PC-3 (cell line): ENCODE measurements around the gene SERPINB11. TPM values are rescaled to one million over a fixed set of nuclear protein-coding genes. Genes with fewer than 3 reads are reported as not detected.
A peak's percentile ranks its signal among the peaks of the same experiment; 100 is the strongest.

Experiments
- ATAC-seq: fragments of 200-7000 bp; cut with Tn5 transposase; 2 replicates; pipeline ENCODE4 v1.9.1; 2020; ENCODE audit warnings: mild to moderate bottlenecking, moderate library complexity
- BruUV-seq: library from RNA; stranded (reverse); fragments of 400-500 nt; replicated peaks from 2 replicates; lab custom pipeline; 2021; lab: Mats Ljungman, UMichigan
- CTCF ChIA-PET: fragments of 300-600 bp; sonication (Branson Sonifier 250); formaldehyde crosslinking; loops from one replicate; lab custom pipeline; 2022; ENCODE audit warnings: antibody characterized with exemption; lab: Charles Lee
- POLR2A ChIA-PET: fragments of 300-600 bp; sonication (Branson Sonifier 250); formaldehyde crosslinking; loops from one replicate; lab custom pipeline; 2022; ENCODE audit warnings: antibody characterized with exemption; ENCODE audit not compliant: unreplicated experiment; lab: Charles Lee
- DNase-seq: peaks from one replicate; pipeline ENCODE4 v3.0.0-alpha.2; 2015
- H2AFZ ChIP-seq: fragments of 300-600 bp; sonication (generic); 2 replicates; pipeline ENCODE4 v1.6.0; 2016; ENCODE audit warnings: antibody characterized with exemption, low read length
- H3F3A ChIP-seq: fragments of 300-600 bp; sonication (generic); one replicate; pipeline ENCODE4 v1.6.0; 2017; ENCODE audit warnings: antibody characterized with exemption, low read length, control low read depth, mild to moderate bottlenecking; ENCODE audit not compliant: unreplicated experiment
- H3K27ac ChIP-seq: fragments of 300-600 bp; sonication (generic); 2 replicates; pipeline ENCODE4 v1.5.1; 2016; ENCODE audit warnings: mild to moderate bottlenecking, low read length
- H3K27me3 ChIP-seq: fragments of 300-600 bp; sonication (generic); 2 replicates; pipeline ENCODE4 v1.6.1; 2016; ENCODE audit warnings: low read length, mixed read lengths
- H3K36me3 ChIP-seq: fragments of 300-600 bp; sonication (generic); 2 replicates; pipeline ENCODE4 v1.6.1; 2016; ENCODE audit warnings: low read depth, mixed run types, low read length, mixed read lengths
- H3K4me1 ChIP-seq: fragments of 300-600 bp; sonication (generic); 2 replicates; pipeline ENCODE4 v1.5.1; 2016; ENCODE audit warnings: low read length; ENCODE audit not compliant: insufficient read depth
- H3K4me2 ChIP-seq: fragments of 300-600 bp; sonication (generic); 2 replicates; pipeline ENCODE4 v1.6.0; 2016; ENCODE audit warnings: low read length
- H3K4me3 ChIP-seq: fragments of 300-600 bp; sonication (generic); 2 replicates; pipeline ENCODE4 v1.5.1; 2016; ENCODE audit warnings: mild to moderate bottlenecking, low read length, mixed read lengths
- H3K79me2 ChIP-seq: fragments of 300-600 bp; sonication (generic); 2 replicates; pipeline ENCODE4 v1.6.1; 2017; ENCODE audit warnings: low read length, mixed read lengths
- H3K9ac ChIP-seq: fragments of 300-600 bp; sonication (generic); 2 replicates; pipeline ENCODE4 v1.6.0; 2016; ENCODE audit warnings: mild to moderate bottlenecking, low read length
- H3K9me2 ChIP-seq: fragments of 300-600 bp; sonication (generic); replicated peaks from 2 replicates; pipeline ENCODE4 v1.6.1; 2016; ENCODE audit warnings: mixed run types, low read length, mixed read lengths
- H3K9me3 ChIP-seq: fragments of 300-600 bp; sonication (generic); 2 replicates; pipeline ENCODE4 v1.6.1; 2016; ENCODE audit warnings: low read length, mixed read lengths
- H4K20me1 ChIP-seq: fragments of 300-600 bp; sonication (generic); 2 replicates; pipeline ENCODE4 v1.6.1; 2016; ENCODE audit warnings: low read length, mixed read lengths
- CTCF ChIP-seq: fragments of 300-600 bp; sonication (generic); conservative IDR thresholded peaks from 2 replicates; pipeline ENCODE4 v1.5.1; 2017; ENCODE audit warnings: antibody characterized with exemption, low read depth, mild to moderate bottlenecking, low read length
- EZH2 ChIP-seq: fragments of 300-600 bp; sonication (generic); IDR thresholded peaks from one replicate; pipeline ENCODE4 v1.6.1; 2017; ENCODE audit warnings: antibody characterized with exemption, mild to moderate bottlenecking, low read length; ENCODE audit not compliant: unreplicated experiment
- EZH2phosphoT487 ChIP-seq: fragments of 300-600 bp; sonication (generic); IDR thresholded peaks from 2 replicates; pipeline ENCODE4 v1.6.1; 2018; ENCODE audit warnings: mild to moderate bottlenecking, antibody characterized with exemption, low read length, borderline replicate concordance
- intact Hi-C: fragments of 100-400 bp; cut with micrococcal nuclease; formaldehyde crosslinking; loops from 2 replicates; pipeline ENCODE4 v1.9.0; 2023
- total RNA-seq: library from RNA; depleted of rRNA; stranded (reverse); fragments of >200 nt; gene quantifications from 2 replicates; pipeline ENCODE4 v1.2.3, GENCODE V29; 2014

The SERPINB11 gene
- total RNA-seq, 1 experiment from 2014 or later, result not detected

DNA sequence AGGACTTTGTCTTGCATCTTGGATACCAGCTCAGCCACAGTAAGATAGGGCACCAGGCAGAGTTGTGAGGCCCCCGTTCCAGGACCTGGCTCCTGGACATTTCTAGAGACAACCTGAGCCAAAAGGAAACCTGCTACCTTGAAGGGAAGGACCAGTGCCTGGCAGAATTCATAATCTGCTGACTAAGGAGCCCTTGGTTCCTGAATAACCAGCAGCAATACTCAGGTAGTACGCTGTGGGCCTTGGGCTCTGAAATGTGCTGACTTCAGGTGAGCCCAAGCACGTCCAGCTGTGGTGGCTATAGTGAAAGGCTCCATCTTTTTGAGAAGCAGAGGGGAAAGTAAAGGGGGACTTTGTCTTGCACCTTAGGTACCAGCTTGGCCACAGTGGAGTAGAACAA, 28.5 kb downstream of the SERPINB11 start:
- Histone ChIP-seq H3K9ac (no peak overlapping the region; the same call in 1 of the 2 replicates), H3K4me3 (no peak overlapping the region), H3K27me3 (no peaks in the 10 kb centered on the region), H3K4me1 (peaks cover 10% of the 10 kb centered on the region; the same call in 1 of the 2 replicates), H3K4me2 (no peak overlapping the region), H3K9me3 (no peaks in the 10 kb centered on the region), H3K9me2 (no peaks in the 10 kb centered on the region), H3F3A (no peaks in the 10 kb centered on the region), H3K36me3 (no peaks in the 10 kb centered on the region), H3K79me2 (no peaks in the 10 kb centered on the region), H4K20me1 (no peaks in the 10 kb centered on the region), H2AFZ (no peak overlapping the region), H3K27ac (peak overlapping the region; percentile 64)
- ATAC-seq (no peak), DNase-seq (no peak)
- intact Hi-C loops, result no loop called here
- BruUV-seq, result no TSS peak
- POLR2A ChIA-PET, result no interaction called here
- CTCF ChIA-PET, result no interaction called here
- TF ChIP-seq EZH2 (no peak), CTCF (no peak), EZH2phosphoT487 (no peak)

DNA sequence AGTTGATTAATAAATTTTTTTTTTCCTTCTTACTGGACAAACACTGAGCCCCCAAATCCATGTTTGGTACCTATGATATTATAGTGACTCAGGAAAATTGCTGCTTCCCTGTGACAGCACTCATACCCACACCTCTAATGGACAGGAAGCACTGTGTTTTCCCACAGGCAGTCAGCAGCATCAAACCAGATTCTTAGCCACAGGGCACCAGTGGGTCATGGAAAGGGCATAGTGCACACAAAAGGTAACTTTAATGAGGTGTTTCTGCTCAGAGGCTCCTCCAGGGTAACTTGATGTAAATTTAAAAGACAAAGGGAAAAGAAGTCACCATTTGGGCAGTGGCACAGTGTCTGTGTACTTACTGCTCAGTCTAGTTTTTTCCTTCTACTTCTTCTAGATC, 34.1 kb downstream of the SERPINB11 start:
- H2AFZ ChIP-seq, result no peak overlapping the region
- TF ChIP-seq CTCF (no peak), EZH2 (no peak), EZH2phosphoT487 (no peak)
- intact Hi-C loops, result no loop called here
- H3K27me3 ChIP-seq, result no peaks in the 10 kb centered on the region
- DNase-seq (peak; percentile 84), ATAC-seq (peak; percentile 83)
- no peaks in the 10 kb centered on the region for H3K9me3 ChIP-seq
- H3K4me1 ChIP-seq, result peaks cover 18% of the 10 kb centered on the region
- H3K9ac ChIP-seq, result peak overlapping the region; percentile 90
- H3K79me2 ChIP-seq, result no peaks in the 10 kb centered on the region
- BruUV-seq, result no TSS peak
- H3K4me2 ChIP-seq, result peak overlapping the region; percentile 17; the same call in 1 of the 2 replicates
- H3K27ac ChIP-seq, result peak overlapping the region; percentile 97
- POLR2A ChIA-PET, result no interaction called here
- CTCF ChIA-PET, result no interaction called here
- no peak overlapping the region for H3K4me3 ChIP-seq
- no peaks in the 10 kb centered on the region for H3K9me2 ChIP-seq
- H3K36me3 ChIP-seq, result no peaks in the 10 kb centered on the region
- H4K20me1 ChIP-seq, result no peaks in the 10 kb centered on the region
- H3F3A ChIP-seq, result no peaks in the 10 kb centered on the region

- peak overlapping the region; percentile 32; the same call in 1 of the 2 replicates for H2AFZ ChIP-seq
- H3K4me1 ChIP-seq, result peaks cover 20% of the 10 kb centered on the region
- peak; percentile 88 for TF ChIP-seq CTCF
- TF ChIP-seq EZH2phosphoT487, result no peak
- no peak for TF ChIP-seq EZH2
- intact Hi-C loops, result loop anchor here (1.0 to 5.0 kb wide), 8 partner anchors 36 to 223 kb away; partner anchors contain the start of gene SERPINB7
- CTCF ChIA-PET, result interaction anchor here (0.5 to 2.3 kb wide), 23 partner anchors 18 to 230 kb away, joined by 3 to 35 read pairs (median 4); partner anchors contain the start of gene SERPINB12
- no peak overlapping the region for H3K4me3 ChIP-seq
- no peaks in the 10 kb centered on the region for H3K9me2 ChIP-seq
- H3K36me3 ChIP-seq, result no peaks in the 10 kb centered on the region
- peak overlapping the region; percentile 97 for H3K27ac ChIP-seq
- 0 out of 2 replicates have a peak overlapping the region, but pooled peaks have one; percentile 9 for H3K4me2 ChIP-seq
- no peaks in the 10 kb centered on the region for H3K27me3 ChIP-seq
- BruUV-seq, result no TSS peak
- no peaks in the 10 kb centered on the region for H3K79me2 ChIP-seq
- POLR2A ChIA-PET, result interaction anchor here (0.7 to 1.0 kb wide), 3 partner anchors 43 to 221 kb away, joined by 3 to 29 read pairs (median 11); no protein-coding TSS in a partner anchor
- H3K9ac ChIP-seq, result peak overlapping the region; percentile 90
- H3F3A ChIP-seq, result no peaks in the 10 kb centered on the region
- H4K20me1 ChIP-seq, result no peaks in the 10 kb centered on the region
- peak; percentile 72 for ATAC-seq
- DNase-seq, result peak; percentile 81
- no peaks in the 10 kb centered on the region for H3K9me3 ChIP-seq
These were observed 39.0 kb downstream of the SERPINB11 start for GRCh38 chr18:63741769-63742168.
